Measurements from ENCODE around the gene PTPRM.

Gene PTPRM

GRCh38 chr18:7766346-7766745, 199.2 kb downstream of the PTPRM start:
- H4K20me1 ChIP-seq (ENCODE audit: insufficient read depth, low read length): no peaks in the 10 kb centered on the region
- no peak overlapping the region for H2AFZ ChIP-seq (ENCODE audit: low read depth, low read length)
- DNase-seq (no peak), ATAC-seq (ENCODE audit: insufficient read depth, low read depth) (no peak)
- TF ChIP-seq EZH2 (IDR thresholded peaks at IDR 0.05; ENCODE audit: borderline replicate concordance, low read depth, low read length, severe bottlenecking) (no peak), CTCF (IDR thresholded peaks at IDR 0.05; ENCODE audit: borderline replicate concordance, extremely low read depth, low read length, poor library complexity, severe bottlenecking) (no peak)
- H3K4me1 ChIP-seq (ENCODE audit: insufficient read depth, low read length): no peaks in the 10 kb centered on the region
- H3K36me3 ChIP-seq (ENCODE audit: insufficient read depth, low read length): no peaks in the 10 kb centered on the region
- H3K9me3 ChIP-seq (ENCODE audit: insufficient read depth, low read length, severe bottlenecking): no peaks in the 10 kb centered on the region
- H3K79me2 ChIP-seq (ENCODE audit: insufficient read depth, low read length): no peaks in the 10 kb centered on the region
- no peak overlapping the region for H3K4me3 ChIP-seq (ENCODE audit: low read depth in 1 of 2, low read length in 2 of 2)
- no peak overlapping the region for H3K4me2 ChIP-seq (ENCODE audit: insufficient read depth, low read length)
- H3K27ac ChIP-seq (ENCODE audit: low read length): no peak overlapping the region
- H3K9ac ChIP-seq (ENCODE audit: low read depth, low read length): no peak overlapping the region
- no peaks in the 10 kb centered on the region for H3K27me3 ChIP-seq (ENCODE audit: insufficient read depth, low read length, poor library complexity)

- no peaks in the 10 kb centered on the region for H3K36me3 ChIP-seq (ENCODE audit: insufficient read depth, low read length)
- H3K79me2 ChIP-seq (ENCODE audit: insufficient read depth, low read length): no peaks in the 10 kb centered on the region
- H3K27me3 ChIP-seq (ENCODE audit: insufficient read depth, low read length, poor library complexity): no peaks in the 10 kb centered on the region
- ATAC-seq (ENCODE audit: insufficient read depth, low read depth): no peak
- H3K9me3 ChIP-seq (ENCODE audit: insufficient read depth, low read length, severe bottlenecking): no peaks in the 10 kb centered on the region
- H3K4me2 ChIP-seq (ENCODE audit: insufficient read depth, low read length): no peak overlapping the region
- no peaks in the 10 kb centered on the region for H4K20me1 ChIP-seq (ENCODE audit: insufficient read depth, low read length)
- no peak for TF ChIP-seq CTCF (IDR thresholded peaks at IDR 0.05; ENCODE audit: borderline replicate concordance, extremely low read depth, low read length, poor library complexity, severe bottlenecking)
- TF ChIP-seq EZH2 (IDR thresholded peaks at IDR 0.05; ENCODE audit: borderline replicate concordance, low read depth, low read length, severe bottlenecking): no peak
- no peak for DNase-seq
- H3K27ac ChIP-seq (ENCODE audit: low read length): no peak overlapping the region
- H3K4me3 ChIP-seq (ENCODE audit: low read depth in 1 of 2, low read length in 2 of 2): no peak overlapping the region
- H3K4me1 ChIP-seq (ENCODE audit: insufficient read depth, low read length): no peaks in the 10 kb centered on the region
- no peak overlapping the region for H2AFZ ChIP-seq (ENCODE audit: low read depth, low read length)
- H3K9ac ChIP-seq (ENCODE audit: low read depth, low read length): no peak overlapping the region
These were observed 199.7 kb downstream of the PTPRM start for GRCh38 chr18:7766817-7767216.

- H3K9me3 ChIP-seq (ENCODE audit: insufficient read depth, low read length, severe bottlenecking): no peaks in the 10 kb centered on the region
- H3K4me1 ChIP-seq (ENCODE audit: insufficient read depth, low read length): no peaks in the 10 kb centered on the region
- TF ChIP-seq EZH2 (IDR thresholded peaks at IDR 0.05; ENCODE audit: borderline replicate concordance, low read depth, low read length, severe bottlenecking) (no peak), CTCF (IDR thresholded peaks at IDR 0.05; ENCODE audit: borderline replicate concordance, extremely low read depth, low read length, poor library complexity, severe bottlenecking) (no peak)
- no peak overlapping the region for H3K4me2 ChIP-seq (ENCODE audit: insufficient read depth, low read length)
- no peak overlapping the region for H3K27ac ChIP-seq (ENCODE audit: low read length)
- no peaks in the 10 kb centered on the region for H3K79me2 ChIP-seq (ENCODE audit: insufficient read depth, low read length)
- H3K9ac ChIP-seq (ENCODE audit: low read depth, low read length): no peak overlapping the region
- ATAC-seq (ENCODE audit: insufficient read depth, low read depth) (no peak), DNase-seq (no peak)
- no peak overlapping the region for H2AFZ ChIP-seq (ENCODE audit: low read depth, low read length)
- H3K4me3 ChIP-seq (ENCODE audit: low read depth in 1 of 2, low read length in 2 of 2): no peak overlapping the region
- no peaks in the 10 kb centered on the region for H3K27me3 ChIP-seq (ENCODE audit: insufficient read depth, low read length, poor library complexity)
- H4K20me1 ChIP-seq (ENCODE audit: insufficient read depth, low read length): no peaks in the 10 kb centered on the region
- no peaks in the 10 kb centered on the region for H3K36me3 ChIP-seq (ENCODE audit: insufficient read depth, low read length)
These were observed 203.8 kb downstream of the PTPRM start for GRCh38 chr18:7770908-7771307.

GRCh38 chr18:7772510-7772888, 205.4 kb downstream of the PTPRM start:
- Histone ChIP-seq H3K9me3 (ENCODE audit: insufficient read depth, low read length, severe bottlenecking) (no peaks in the 10 kb centered on the region), H4K20me1 (ENCODE audit: insufficient read depth, low read length) (no peaks in the 10 kb centered on the region), H3K4me3 (ENCODE audit: low read depth in 1 of 2, low read length in 2 of 2) (no peak overlapping the region), H3K36me3 (ENCODE audit: insufficient read depth, low read length) (no peaks in the 10 kb centered on the region), H2AFZ (ENCODE audit: low read depth, low read length) (no peak overlapping the region), H3K4me1 (ENCODE audit: insufficient read depth, low read length) (no peaks in the 10 kb centered on the region), H3K9ac (ENCODE audit: low read depth, low read length) (no peak overlapping the region), H3K79me2 (ENCODE audit: insufficient read depth, low read length) (no peaks in the 10 kb centered on the region), H3K27me3 (ENCODE audit: insufficient read depth, low read length, poor library complexity) (no peaks in the 10 kb centered on the region), H3K27ac (ENCODE audit: low read length) (no peak overlapping the region), H3K4me2 (ENCODE audit: insufficient read depth, low read length) (no peak overlapping the region)
- DNase-seq (no peak), ATAC-seq (ENCODE audit: insufficient read depth, low read depth) (no peak)
- no peak for TF ChIP-seq CTCF (IDR thresholded peaks at IDR 0.05; ENCODE audit: borderline replicate concordance, extremely low read depth, low read length, poor library complexity, severe bottlenecking)
- no peak for TF ChIP-seq EZH2 (IDR thresholded peaks at IDR 0.05; ENCODE audit: borderline replicate concordance, low read depth, low read length, severe bottlenecking)

Data from DND-41 (cell line).